ENCODE data around the gene STRIP2.
"Not testable (repeated sequence)": the region's sequence is repeated elsewhere in the genome, so short reads cannot be mapped to it uniquely, and the experiment has no call there.

STRIP2 gene

DNA sequence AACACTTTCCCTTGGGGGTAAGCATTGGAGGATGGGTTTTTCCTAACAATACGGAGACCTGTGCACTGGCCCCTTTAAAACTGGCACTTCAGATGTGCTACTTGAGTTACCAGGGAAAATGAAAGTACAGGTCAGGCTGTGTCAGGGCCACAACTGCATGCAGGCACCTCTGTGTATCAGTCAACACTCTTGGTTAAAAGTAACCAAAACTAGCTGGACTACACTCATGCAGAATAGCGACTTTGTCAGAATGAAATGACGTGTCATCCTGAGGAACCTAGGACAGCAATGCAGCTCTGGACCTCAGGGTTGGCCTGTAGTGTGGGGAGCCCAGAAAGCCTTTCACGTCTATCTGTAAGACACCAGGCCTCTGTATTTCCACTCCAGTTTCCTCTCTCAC is 34.3 kb downstream of the STRIP2 start:
- no peak overlapping the region for H3K4me3 ChIP-seq (ENCODE audit: low read length in 2 of 2)
- H3K36me3 ChIP-seq (ENCODE audit: control insufficient read depth in 2 of 2, insufficient read depth in 2 of 2, low read length in 2 of 2), result no peaks in the 10 kb centered on the region
- no peaks in the 10 kb centered on the region for H3K4me1 ChIP-seq (ENCODE audit: control insufficient read depth in 2 of 2, insufficient read depth in 2 of 2, low read length in 2 of 2)
- no peak overlapping the region for H3K9ac ChIP-seq (ENCODE audit: low read depth in 1 of 2, low read length in 2 of 2)
- H3K9me3 ChIP-seq (ENCODE audit: control insufficient read depth in 2 of 2, low read length in 2 of 2), result no peaks in the 10 kb centered on the region
- no peak overlapping the region for H3K27ac ChIP-seq (ENCODE audit: low read depth in 2 of 2, low read length in 2 of 2)
- H3K27me3 ChIP-seq (ENCODE audit: control insufficient read depth in 2 of 2, insufficient read depth in 2 of 2, low read length in 2 of 2), result no peaks in the 10 kb centered on the region

DNA sequence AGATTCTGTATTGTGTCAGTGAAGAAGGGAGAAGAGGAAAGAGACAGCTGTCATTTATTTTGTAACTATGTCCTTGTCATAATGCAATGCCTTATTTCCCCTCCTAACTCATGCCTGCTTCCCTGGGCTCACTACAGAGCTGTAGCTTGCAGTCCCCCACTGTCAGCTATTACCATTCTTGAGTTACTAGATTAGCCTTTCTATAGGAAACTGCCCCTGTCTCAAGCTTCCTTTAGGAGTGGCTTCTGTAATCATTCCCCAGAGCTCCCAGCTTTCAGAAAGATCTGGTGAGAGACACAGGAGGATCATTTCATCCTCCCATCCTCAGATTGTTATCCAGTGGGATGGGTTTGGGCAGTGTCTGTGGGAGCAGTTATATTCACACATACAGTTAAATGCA is 35.7 kb downstream of the STRIP2 start:
- H3K9me3 ChIP-seq (ENCODE audit: control insufficient read depth in 2 of 2, low read length in 2 of 2), result no peaks in the 10 kb centered on the region
- no peaks in the 10 kb centered on the region for H3K36me3 ChIP-seq (ENCODE audit: control insufficient read depth in 2 of 2, insufficient read depth in 2 of 2, low read length in 2 of 2)
- no peaks in the 10 kb centered on the region for H3K27me3 ChIP-seq (ENCODE audit: control insufficient read depth in 2 of 2, insufficient read depth in 2 of 2, low read length in 2 of 2)
- no peak overlapping the region for H3K9ac ChIP-seq (ENCODE audit: low read depth in 1 of 2, low read length in 2 of 2)
- H3K4me1 ChIP-seq (ENCODE audit: control insufficient read depth in 2 of 2, insufficient read depth in 2 of 2, low read length in 2 of 2), result no peaks in the 10 kb centered on the region
- H3K27ac ChIP-seq (ENCODE audit: low read depth in 2 of 2, low read length in 2 of 2), result no peak overlapping the region
- no peak overlapping the region for H3K4me3 ChIP-seq (ENCODE audit: low read length in 2 of 2)

DNA sequence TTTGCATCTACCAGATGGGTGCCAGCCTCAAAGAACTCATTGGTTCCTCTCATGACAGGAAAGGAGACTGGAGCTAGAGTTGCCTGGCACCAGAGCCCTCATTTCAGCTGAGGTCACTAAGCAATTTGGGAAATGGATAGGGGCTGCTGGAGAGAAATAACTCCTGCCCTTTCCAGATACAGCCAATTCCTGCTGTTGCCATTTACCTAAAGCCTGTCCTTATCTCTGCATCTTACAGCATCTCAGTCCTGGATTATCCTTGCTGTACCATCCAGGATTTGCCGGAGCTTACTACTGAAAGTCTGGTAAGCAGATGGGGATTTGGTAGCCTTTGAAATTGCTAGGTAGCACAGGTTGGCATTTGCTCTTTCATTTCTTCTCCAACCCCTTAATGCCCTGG is 36.2 kb downstream of the STRIP2 start:
- Histone ChIP-seq H3K27ac (ENCODE audit: low read depth in 2 of 2, low read length in 2 of 2) (no peak overlapping the region), H3K4me1 (ENCODE audit: control insufficient read depth in 2 of 2, insufficient read depth in 2 of 2, low read length in 2 of 2) (no peaks in the 10 kb centered on the region), H3K9me3 (ENCODE audit: control insufficient read depth in 2 of 2, low read length in 2 of 2) (no peaks in the 10 kb centered on the region), H3K9ac (ENCODE audit: low read depth in 1 of 2, low read length in 2 of 2) (no peak overlapping the region), H3K27me3 (ENCODE audit: control insufficient read depth in 2 of 2, insufficient read depth in 2 of 2, low read length in 2 of 2) (no peaks in the 10 kb centered on the region), H3K36me3 (ENCODE audit: control insufficient read depth in 2 of 2, insufficient read depth in 2 of 2, low read length in 2 of 2) (no peaks in the 10 kb centered on the region), H3K4me3 (ENCODE audit: low read length in 2 of 2) (no peak overlapping the region)

DNA sequence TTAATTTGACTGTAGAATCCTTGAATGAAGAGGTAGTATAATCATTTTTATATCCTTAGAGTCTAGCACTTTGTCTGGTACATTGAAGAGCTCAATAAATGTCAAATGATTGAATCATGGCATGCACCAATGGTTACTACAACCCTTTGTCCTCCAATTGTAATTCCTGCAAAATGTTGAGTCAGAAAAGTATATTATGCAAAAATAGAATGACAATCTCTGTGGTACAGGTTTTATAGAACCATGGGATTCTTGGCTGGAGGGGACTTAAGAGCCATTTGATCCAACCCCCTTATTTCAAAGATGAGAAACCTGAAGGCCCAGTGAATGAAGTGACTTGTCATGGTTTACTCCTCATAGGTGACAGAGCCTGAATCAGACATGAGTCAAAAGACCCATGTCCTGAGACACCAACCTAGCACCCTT is 37.2 kb downstream of the STRIP2 start:
- no peak overlapping the region for H3K4me3 ChIP-seq (ENCODE audit: low read length in 2 of 2)
- no peaks in the 10 kb centered on the region for H3K4me1 ChIP-seq (ENCODE audit: control insufficient read depth in 2 of 2, insufficient read depth in 2 of 2, low read length in 2 of 2)
- H3K27me3 ChIP-seq (ENCODE audit: control insufficient read depth in 2 of 2, insufficient read depth in 2 of 2, low read length in 2 of 2), result no peaks in the 10 kb centered on the region
- H3K27ac ChIP-seq (ENCODE audit: low read depth in 2 of 2, low read length in 2 of 2), result no peak overlapping the region
- no peaks in the 10 kb centered on the region for H3K36me3 ChIP-seq (ENCODE audit: control insufficient read depth in 2 of 2, insufficient read depth in 2 of 2, low read length in 2 of 2)
- no peaks in the 10 kb centered on the region for H3K9me3 ChIP-seq (ENCODE audit: control insufficient read depth in 2 of 2, low read length in 2 of 2)
- H3K9ac ChIP-seq (ENCODE audit: low read depth in 1 of 2, low read length in 2 of 2), result no peak overlapping the region

DNA sequence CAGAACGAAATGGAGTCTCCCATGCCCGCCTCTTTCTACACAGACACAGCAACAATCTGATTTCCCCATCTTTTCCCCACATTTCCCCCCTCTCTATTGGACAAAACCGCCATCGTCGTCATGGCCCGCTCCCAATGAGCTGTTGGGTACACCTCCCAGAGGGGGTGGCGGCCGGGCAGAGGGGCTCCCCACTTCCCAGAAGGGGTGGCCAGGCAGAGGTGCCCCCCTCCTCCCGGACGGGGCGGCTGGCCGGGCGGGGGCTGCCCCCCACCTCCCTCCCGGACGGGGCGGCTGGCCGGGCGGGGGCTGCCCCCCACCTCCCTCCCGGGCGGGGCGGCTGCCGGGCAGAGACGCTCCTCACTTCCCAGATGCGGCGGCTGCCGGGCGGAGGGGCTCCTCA is 41.7 kb downstream of the STRIP2 start:
- not testable (repeated sequence) for H3K4me3 ChIP-seq (ENCODE audit: low read length in 2 of 2); H3K9me3 ChIP-seq (ENCODE audit: control insufficient read depth in 2 of 2, low read length in 2 of 2); H3K4me1 ChIP-seq (ENCODE audit: control insufficient read depth in 2 of 2, insufficient read depth in 2 of 2, low read length in 2 of 2); H3K36me3 ChIP-seq (ENCODE audit: control insufficient read depth in 2 of 2, insufficient read depth in 2 of 2, low read length in 2 of 2); H3K9ac ChIP-seq (ENCODE audit: low read depth in 1 of 2, low read length in 2 of 2); H3K27me3 ChIP-seq (ENCODE audit: control insufficient read depth in 2 of 2, insufficient read depth in 2 of 2, low read length in 2 of 2); H3K27ac ChIP-seq (ENCODE audit: low read depth in 2 of 2, low read length in 2 of 2)

DNA sequence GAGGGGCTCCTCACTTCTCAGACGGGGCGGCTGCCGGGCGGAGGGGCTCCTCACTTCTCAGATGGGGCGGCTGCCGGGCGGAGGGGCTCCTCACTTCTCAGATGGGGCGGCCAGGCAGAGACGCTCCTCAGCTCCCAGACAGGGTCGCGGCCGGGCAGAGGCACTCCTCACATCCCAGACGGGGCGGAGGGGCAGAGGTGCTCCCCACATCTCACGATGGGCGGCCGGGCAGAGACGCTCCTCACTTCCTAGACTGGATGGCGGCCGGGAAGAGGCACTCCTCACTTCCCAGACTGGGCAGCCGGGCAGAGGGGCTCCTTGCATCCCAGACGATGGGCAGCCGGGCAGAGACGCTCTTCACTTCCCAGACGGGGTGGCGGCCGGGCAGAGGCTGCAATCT is 42.2 kb downstream of the STRIP2 start:
- not testable (repeated sequence) for H3K27me3 ChIP-seq (ENCODE audit: control insufficient read depth in 2 of 2, insufficient read depth in 2 of 2, low read length in 2 of 2); H3K9ac ChIP-seq (ENCODE audit: low read depth in 1 of 2, low read length in 2 of 2); H3K4me3 ChIP-seq (ENCODE audit: low read length in 2 of 2); H3K4me1 ChIP-seq (ENCODE audit: control insufficient read depth in 2 of 2, insufficient read depth in 2 of 2, low read length in 2 of 2); H3K36me3 ChIP-seq (ENCODE audit: control insufficient read depth in 2 of 2, insufficient read depth in 2 of 2, low read length in 2 of 2); H3K9me3 ChIP-seq (ENCODE audit: control insufficient read depth in 2 of 2, low read length in 2 of 2); H3K27ac ChIP-seq (ENCODE audit: low read depth in 2 of 2, low read length in 2 of 2)

DNA sequence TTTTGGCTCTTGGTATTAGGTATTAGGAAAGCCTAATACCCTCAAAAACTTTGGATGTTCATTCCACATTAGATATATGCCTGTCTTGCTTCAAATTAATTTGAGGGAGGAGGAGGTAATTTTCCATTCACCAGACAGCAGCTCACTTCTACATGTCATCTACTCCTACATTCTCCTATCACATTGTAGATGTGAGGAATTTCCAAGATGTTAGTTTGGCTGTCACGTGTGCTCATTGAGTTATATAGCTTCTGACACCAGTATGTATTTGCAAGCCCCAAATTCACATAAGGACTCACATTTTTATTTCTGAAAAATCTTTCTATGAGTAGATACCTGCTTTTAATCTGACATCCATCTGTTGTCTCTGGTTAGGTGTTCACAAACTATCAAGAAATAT is 45.6 kb downstream of the STRIP2 start:
- Histone ChIP-seq H3K4me3 (ENCODE audit: low read length in 2 of 2) (no peak overlapping the region), H3K4me1 (ENCODE audit: control insufficient read depth in 2 of 2, insufficient read depth in 2 of 2, low read length in 2 of 2) (no peaks in the 10 kb centered on the region), H3K9ac (ENCODE audit: low read depth in 1 of 2, low read length in 2 of 2) (no peak overlapping the region), H3K27ac (ENCODE audit: low read depth in 2 of 2, low read length in 2 of 2) (no peak overlapping the region), H3K27me3 (ENCODE audit: control insufficient read depth in 2 of 2, insufficient read depth in 2 of 2, low read length in 2 of 2) (no peaks in the 10 kb centered on the region), H3K36me3 (ENCODE audit: control insufficient read depth in 2 of 2, insufficient read depth in 2 of 2, low read length in 2 of 2) (no peaks in the 10 kb centered on the region), H3K9me3 (ENCODE audit: control insufficient read depth in 2 of 2, low read length in 2 of 2) (no peaks in the 10 kb centered on the region)

DNA sequence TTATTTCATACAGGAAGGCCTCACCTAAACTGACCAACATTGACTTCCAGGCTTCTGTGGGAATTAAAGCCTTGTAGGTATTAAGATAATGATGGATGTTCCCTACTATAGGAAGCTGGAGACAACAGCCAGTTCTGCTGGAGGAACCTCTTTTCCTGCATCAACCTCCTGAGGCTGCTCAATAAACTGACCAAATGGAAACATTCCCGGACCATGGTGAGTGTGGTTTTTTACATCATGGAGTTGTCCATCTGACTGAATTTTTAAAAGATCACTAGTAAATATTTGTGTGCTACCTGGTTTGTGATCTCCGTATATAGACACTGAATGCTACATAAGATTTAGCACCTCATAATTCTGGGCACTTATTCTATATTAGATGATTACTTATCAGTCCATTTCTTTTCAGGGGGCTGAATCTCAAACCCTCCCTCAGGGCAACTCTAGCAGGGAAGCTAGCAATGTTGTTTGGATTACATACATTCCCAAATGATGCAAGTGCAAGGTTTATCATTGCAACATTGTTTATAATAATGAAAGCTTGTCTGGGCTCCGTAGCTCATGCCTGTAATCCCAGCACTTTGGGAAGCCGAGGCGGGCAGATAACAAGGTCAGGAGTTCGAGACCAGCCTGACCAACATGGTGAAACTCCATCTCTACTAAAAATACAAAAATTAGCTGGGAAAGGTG is 46.6 kb downstream of the STRIP2 start:
- H3K9ac ChIP-seq (ENCODE audit: low read depth in 1 of 2, low read length in 2 of 2), result no peak overlapping the region
- H3K9me3 ChIP-seq (ENCODE audit: control insufficient read depth in 2 of 2, low read length in 2 of 2), result no peaks in the 10 kb centered on the region
- no peak overlapping the region for H3K4me3 ChIP-seq (ENCODE audit: low read length in 2 of 2)
- no peaks in the 10 kb centered on the region for H3K27me3 ChIP-seq (ENCODE audit: control insufficient read depth in 2 of 2, insufficient read depth in 2 of 2, low read length in 2 of 2)
- H3K4me1 ChIP-seq (ENCODE audit: control insufficient read depth in 2 of 2, insufficient read depth in 2 of 2, low read length in 2 of 2), result no peaks in the 10 kb centered on the region
- H3K36me3 ChIP-seq (ENCODE audit: control insufficient read depth in 2 of 2, insufficient read depth in 2 of 2, low read length in 2 of 2), result no peaks in the 10 kb centered on the region
- H3K27ac ChIP-seq (ENCODE audit: low read depth in 2 of 2, low read length in 2 of 2), result no peak overlapping the region

DNA sequence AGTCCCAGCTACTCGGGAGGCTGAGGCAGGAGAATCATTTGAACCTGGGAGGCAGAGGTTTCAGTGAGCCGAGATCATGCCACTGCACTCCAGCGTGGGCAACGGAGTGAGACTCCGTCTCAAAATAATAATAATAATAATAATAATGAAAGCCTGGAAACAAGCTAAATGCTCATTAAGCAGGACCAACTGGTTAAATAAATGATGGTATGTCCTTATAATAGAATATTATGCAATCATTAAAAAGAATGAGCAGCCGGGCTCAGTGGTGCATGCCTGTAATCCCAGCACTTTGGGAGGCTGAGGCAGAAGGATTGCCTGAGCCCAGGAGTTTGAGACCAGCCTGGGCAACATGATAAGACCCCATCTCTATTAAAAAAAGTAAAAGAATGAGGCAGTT is 47.1 kb downstream of the STRIP2 start:
- not testable (repeated sequence) for H3K27me3 ChIP-seq (ENCODE audit: control insufficient read depth in 2 of 2, insufficient read depth in 2 of 2, low read length in 2 of 2); H3K27ac ChIP-seq (ENCODE audit: low read depth in 2 of 2, low read length in 2 of 2); H3K36me3 ChIP-seq (ENCODE audit: control insufficient read depth in 2 of 2, insufficient read depth in 2 of 2, low read length in 2 of 2); H3K4me3 ChIP-seq (ENCODE audit: low read length in 2 of 2); H3K9ac ChIP-seq (ENCODE audit: low read depth in 1 of 2, low read length in 2 of 2); H3K4me1 ChIP-seq (ENCODE audit: control insufficient read depth in 2 of 2, insufficient read depth in 2 of 2, low read length in 2 of 2); H3K9me3 ChIP-seq (ENCODE audit: control insufficient read depth in 2 of 2, low read length in 2 of 2)

DNA sequence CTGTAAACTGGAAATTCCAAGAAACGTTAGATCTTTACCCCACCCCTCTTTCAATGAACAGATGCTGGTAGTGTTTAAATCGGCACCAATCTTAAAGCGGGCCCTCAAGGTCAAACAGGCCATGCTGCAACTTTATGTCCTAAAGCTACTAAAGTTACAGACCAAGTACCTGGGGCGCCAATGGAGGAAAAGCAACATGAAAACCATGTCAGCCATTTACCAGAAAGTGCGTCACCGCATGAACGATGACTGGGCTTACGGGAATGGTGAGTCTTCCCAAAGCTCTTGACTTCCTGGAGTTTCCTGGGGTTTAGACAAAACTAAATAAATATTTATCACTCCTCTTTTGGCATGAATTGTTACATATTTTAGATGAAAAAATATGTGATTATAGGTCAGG is 48.5 kb downstream of the STRIP2 start:
- no peak overlapping the region for H3K4me3 ChIP-seq (ENCODE audit: low read length in 2 of 2)
- H3K4me1 ChIP-seq (ENCODE audit: control insufficient read depth in 2 of 2, insufficient read depth in 2 of 2, low read length in 2 of 2), result no peaks in the 10 kb centered on the region
- no peak overlapping the region for H3K27ac ChIP-seq (ENCODE audit: low read depth in 2 of 2, low read length in 2 of 2)
- H3K9ac ChIP-seq (ENCODE audit: low read depth in 1 of 2, low read length in 2 of 2), result no peak overlapping the region
- no peaks in the 10 kb centered on the region for H3K36me3 ChIP-seq (ENCODE audit: control insufficient read depth in 2 of 2, insufficient read depth in 2 of 2, low read length in 2 of 2)
- H3K9me3 ChIP-seq (ENCODE audit: control insufficient read depth in 2 of 2, low read length in 2 of 2), result no peaks in the 10 kb centered on the region
- H3K27me3 ChIP-seq (ENCODE audit: control insufficient read depth in 2 of 2, insufficient read depth in 2 of 2, low read length in 2 of 2), result no peaks in the 10 kb centered on the region

DNA sequence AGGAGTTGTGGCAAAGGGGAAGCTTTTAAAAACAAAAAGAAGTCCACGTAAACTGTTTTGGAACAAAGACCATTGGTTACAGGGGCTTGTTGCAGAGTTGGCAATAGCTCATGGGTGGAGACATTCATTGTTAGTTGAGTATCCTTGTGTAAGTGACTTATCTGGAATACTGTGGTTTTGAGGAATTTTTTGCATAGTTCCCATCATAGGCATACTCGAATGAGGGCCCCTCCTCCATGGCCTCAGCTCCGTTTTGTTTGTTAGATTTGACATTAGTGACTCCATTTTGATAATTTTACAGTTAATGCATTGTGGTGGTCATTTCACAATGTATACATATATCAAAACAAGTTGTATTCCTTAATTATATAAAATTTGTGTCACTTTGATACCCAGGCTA is 55.3 kb downstream of the STRIP2 start:
- Histone ChIP-seq H3K9ac (ENCODE audit: low read depth in 1 of 2, low read length in 2 of 2) (no peak overlapping the region), H3K27ac (ENCODE audit: low read depth in 2 of 2, low read length in 2 of 2) (no peak overlapping the region), H3K9me3 (ENCODE audit: control insufficient read depth in 2 of 2, low read length in 2 of 2) (no peaks in the 10 kb centered on the region), H3K4me1 (ENCODE audit: control insufficient read depth in 2 of 2, insufficient read depth in 2 of 2, low read length in 2 of 2) (no peaks in the 10 kb centered on the region), H3K4me3 (ENCODE audit: low read length in 2 of 2) (no peak overlapping the region), H3K27me3 (ENCODE audit: control insufficient read depth in 2 of 2, insufficient read depth in 2 of 2, low read length in 2 of 2) (no peaks in the 10 kb centered on the region), H3K36me3 (ENCODE audit: control insufficient read depth in 2 of 2, insufficient read depth in 2 of 2, low read length in 2 of 2) (no peaks in the 10 kb centered on the region)

All from mucosa of rectum (tissue), 2 donors.